Activated CD4-positive, alpha-beta memory T cell treated with anti-CD3 and anti-CD28 coated beads for 36 hours (primary cell): ENCODE results near the gene PDZD2. TPM values are rescaled to one million over a fixed set of nuclear protein-coding genes. Genes with fewer than 3 reads are reported as not detected.
"Not testable (repeated sequence)": the region's sequence is repeated elsewhere in the genome, so short reads cannot be mapped to it uniquely, and the experiment has no call there.

ENCODE experiments used
- CTCF ChIA-PET: fragments of 350-600 bp; sonication (Branson Sonifier 250); formaldehyde crosslinking; loops from one replicate; lab custom pipeline; 2021; ENCODE audit warnings: antibody characterized with exemption, inconsistent platforms; lab: Charles Lee
- POLR2A ChIA-PET: fragments of 350-600 bp; sonication (Branson Sonifier 250); formaldehyde crosslinking; loops from one replicate; lab custom pipeline; 2021; ENCODE audit warnings: antibody characterized with exemption; lab: Charles Lee
- DNase-seq: peaks from one replicate; pipeline ENCODE4 v3.0.0-alpha.2; 2020
- H3K27ac Mint-ChIP-seq: one replicate; pipeline ENCODE4 v1.8.0; 2021; ENCODE audit warnings: mixed read lengths
- H3K27me3 Mint-ChIP-seq: one replicate; pipeline ENCODE4 v1.8.0; 2021; ENCODE audit warnings: mixed read lengths
- H3K36me3 Mint-ChIP-seq: one replicate; pipeline ENCODE4 v1.8.0; 2021; ENCODE audit warnings: mixed read lengths
- H3K4me1 Mint-ChIP-seq: one replicate; pipeline ENCODE4 v1.8.0; 2021; ENCODE audit warnings: low read depth, mixed read lengths
- H3K4me3 Mint-ChIP-seq: one replicate; pipeline ENCODE4 v1.8.0; 2021; ENCODE audit warnings: mild to moderate bottlenecking, mixed read lengths
- H3K9me3 Mint-ChIP-seq: one replicate; pipeline ENCODE4 v1.8.0; 2021; ENCODE audit warnings: mixed read lengths
- intact Hi-C: fragments of 100-400 bp; cut with micrococcal nuclease; formaldehyde crosslinking; loops from one replicate; pipeline ENCODE4 v1.15.1; 2023
- total RNA-seq, 2 experiments: library from RNA; stranded (reverse); gene quantifications; one replicate each; pipeline ENCODE4 v1.2.3, GENCODE V29; 2021

PDZD2 gene
- total RNA-seq: not detected

DNA sequence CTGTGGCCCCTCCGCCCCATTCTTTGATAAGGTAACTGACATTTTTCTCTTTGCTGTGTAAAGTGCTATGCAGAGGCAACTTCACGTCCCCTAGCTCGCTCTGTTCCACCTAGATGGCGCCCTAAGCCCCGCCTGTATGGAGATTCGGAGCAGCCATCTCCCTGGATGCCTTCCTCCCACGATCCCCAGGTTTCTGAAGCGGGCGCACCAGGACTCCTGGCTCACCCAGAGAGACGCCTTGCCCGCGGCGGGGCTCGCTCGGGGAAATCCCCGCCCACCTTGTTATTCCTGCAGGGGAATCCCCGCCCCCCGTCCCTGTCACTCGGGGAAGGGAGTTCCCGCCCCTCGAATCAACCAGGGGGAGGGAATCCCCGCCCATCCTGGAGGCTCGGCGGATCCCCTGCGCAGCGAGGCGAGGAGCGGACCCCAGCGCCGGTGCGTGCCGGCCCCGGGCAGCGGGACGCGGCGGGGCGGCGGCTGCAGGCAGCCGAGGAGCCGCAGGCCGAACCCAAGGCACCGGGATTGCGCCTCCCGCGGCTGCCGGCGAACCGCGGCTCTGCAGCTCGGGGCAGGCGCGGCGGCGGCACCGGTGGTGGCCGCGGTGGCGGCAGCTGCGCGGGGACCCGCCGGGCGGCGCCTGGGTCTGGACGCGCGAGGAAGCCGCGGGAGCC, at the start of gene PDZD2:
TSS of gene PDZD2 (plus strand) at position 384 of the 671 bp plus-strand sequence.
- intact Hi-C loops: no loop called here
- H3K4me1 Mint-ChIP-seq: peaks cover 10% of the 10 kb centered on the region
- peak; percentile 75 for DNase-seq
- peaks cover 12% of the 10 kb centered on the region for H3K27me3 Mint-ChIP-seq
- no peaks in the 10 kb centered on the region for H3K36me3 Mint-ChIP-seq
- H3K27ac Mint-ChIP-seq: no peak within 1 kb of the TSS
- no peaks in the 10 kb centered on the region for H3K9me3 Mint-ChIP-seq
- ChIA-PET CTCF (interaction anchor here (0.7 to 1.6 kb wide), 6 partner anchors 12 to 486 kb away, joined by 3 to 12 read pairs (median 4); partner anchors contain the start of genes C5orf22 and DROSHA), POLR2A (no interaction called here)
- H3K4me3 Mint-ChIP-seq: peak within 1 kb of the TSS; percentile 71

DNA sequence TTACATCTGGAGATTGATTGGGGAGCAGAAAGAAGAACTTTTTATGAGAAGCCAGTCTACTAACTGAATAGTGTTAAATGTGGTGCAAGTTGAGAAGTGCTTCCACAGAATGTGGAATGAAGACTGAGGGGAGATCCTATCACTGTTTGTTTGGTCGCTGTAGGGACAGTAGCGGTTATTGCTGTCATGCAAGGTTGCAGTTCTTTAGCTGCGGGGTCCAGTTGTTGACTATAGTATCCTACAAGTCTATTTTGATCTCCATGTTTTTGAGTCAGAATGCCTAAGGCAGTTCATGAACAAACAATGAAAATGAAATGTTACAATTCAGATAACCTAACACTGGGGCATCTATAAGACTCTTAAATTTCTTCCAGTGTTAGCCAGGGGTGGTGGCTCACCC, 45.3 kb upstream of the PDZD2 start:
- no peak overlapping the region for H3K4me3 Mint-ChIP-seq
- peaks cover 5% of the 10 kb centered on the region for H3K27me3 Mint-ChIP-seq
- no peaks in the 10 kb centered on the region for H3K4me1 Mint-ChIP-seq
- no peak overlapping the region for H3K27ac Mint-ChIP-seq
- POLR2A ChIA-PET: no interaction called here
- no peaks in the 10 kb centered on the region for H3K9me3 Mint-ChIP-seq
- CTCF ChIA-PET: interaction anchor here (0.6 to 0.9 kb wide), 2 partner anchors 44 to 45 kb away, joined by 4 read pairs; partner anchors contain the start of gene PDZD2
- no peak for DNase-seq
- no peaks in the 10 kb centered on the region for H3K36me3 Mint-ChIP-seq
- intact Hi-C loops: no loop called here

DNA sequence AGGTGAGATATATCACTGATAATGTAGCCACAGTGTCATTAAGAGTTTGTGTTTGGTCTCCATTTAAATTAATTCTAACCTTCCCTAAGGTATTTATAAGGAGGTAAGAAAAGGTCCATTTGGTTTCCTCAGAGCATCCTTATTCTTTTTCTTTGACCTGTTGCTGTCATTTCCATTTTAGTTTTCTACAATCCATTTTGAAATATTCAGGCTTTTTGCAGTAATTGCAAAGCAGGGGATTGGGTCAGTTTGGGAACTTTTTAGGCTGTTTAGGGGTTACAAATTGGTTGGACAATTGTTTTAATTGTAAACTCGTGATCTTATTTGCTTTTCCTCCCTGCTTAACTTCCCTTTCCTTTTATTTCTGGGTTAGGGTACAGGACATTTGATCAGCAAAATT, 42.6 kb upstream of the PDZD2 start:
- Mint-ChIP-seq H3K4me1 (no peaks in the 10 kb centered on the region), H3K4me3 (no peak overlapping the region), H3K27ac (no peak overlapping the region), H3K9me3 (no peaks in the 10 kb centered on the region), H3K36me3 (no peaks in the 10 kb centered on the region), H3K27me3 (peaks cover 5% of the 10 kb centered on the region)
- POLR2A ChIA-PET: no interaction called here
- no peak for DNase-seq
- CTCF ChIA-PET: no interaction called here
- intact Hi-C loops: no loop called here

DNA sequence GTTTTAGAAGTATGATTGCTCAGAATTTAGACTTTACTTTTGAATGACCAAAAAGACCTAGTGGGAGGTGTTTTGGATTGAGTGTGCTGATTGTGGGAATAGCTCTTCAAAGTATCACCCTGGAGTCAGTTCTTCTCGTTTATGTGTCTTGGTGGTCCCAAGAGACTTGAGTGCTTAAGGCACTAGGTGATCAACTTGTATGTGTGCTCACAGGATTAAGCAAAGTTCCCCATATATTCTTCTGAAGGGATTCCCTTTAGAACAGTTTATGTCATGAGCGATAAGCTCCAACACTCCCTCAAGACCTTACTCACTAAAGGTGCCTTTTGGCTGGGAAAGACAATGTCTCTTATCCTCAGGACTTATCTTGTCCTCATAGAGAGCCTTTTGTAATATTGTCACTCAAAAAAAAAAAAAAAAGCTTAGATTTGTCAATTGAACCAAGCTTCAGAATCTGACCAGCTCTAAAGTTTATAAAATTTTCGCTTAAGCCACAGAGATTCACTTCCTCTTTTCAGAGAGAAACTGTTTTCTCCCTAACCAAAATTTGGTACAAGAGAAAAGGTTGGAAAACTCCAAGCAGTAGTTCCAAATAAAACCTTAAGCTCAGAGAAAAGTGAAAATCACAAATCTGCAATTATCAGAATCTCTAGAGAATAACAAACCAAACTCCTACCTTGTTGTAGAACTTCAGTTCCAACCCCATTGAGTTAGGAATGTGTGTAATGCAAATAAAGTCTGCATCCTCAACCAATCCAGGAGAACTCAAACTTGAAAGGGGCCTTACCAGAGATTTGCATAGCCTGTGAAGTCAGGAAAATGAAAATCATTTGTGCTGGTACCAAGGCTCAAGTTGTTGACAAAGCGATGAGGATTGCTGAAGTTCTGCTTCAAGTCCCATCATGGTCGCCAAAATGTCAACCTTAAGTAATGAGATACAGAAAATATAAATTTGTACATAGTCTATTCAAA, 40.0 kb upstream of the PDZD2 start:
- H3K27ac Mint-ChIP-seq: no peak overlapping the region
- ChIA-PET POLR2A (no interaction called here), CTCF (interaction anchor here (0.6 to 1.1 kb wide), 6 partner anchors 10 to 494 kb away, joined by 3 to 5 read pairs (median 3); partner anchors contain the start of genes C5orf22 and DROSHA)
- DNase-seq: no peak
- no peak overlapping the region for H3K4me3 Mint-ChIP-seq
- H3K36me3 Mint-ChIP-seq: no peaks in the 10 kb centered on the region
- no peaks in the 10 kb centered on the region for H3K4me1 Mint-ChIP-seq
- intact Hi-C loops: no loop called here
- peaks cover 5% of the 10 kb centered on the region for H3K27me3 Mint-ChIP-seq
- no peaks in the 10 kb centered on the region for H3K9me3 Mint-ChIP-seq

DNA sequence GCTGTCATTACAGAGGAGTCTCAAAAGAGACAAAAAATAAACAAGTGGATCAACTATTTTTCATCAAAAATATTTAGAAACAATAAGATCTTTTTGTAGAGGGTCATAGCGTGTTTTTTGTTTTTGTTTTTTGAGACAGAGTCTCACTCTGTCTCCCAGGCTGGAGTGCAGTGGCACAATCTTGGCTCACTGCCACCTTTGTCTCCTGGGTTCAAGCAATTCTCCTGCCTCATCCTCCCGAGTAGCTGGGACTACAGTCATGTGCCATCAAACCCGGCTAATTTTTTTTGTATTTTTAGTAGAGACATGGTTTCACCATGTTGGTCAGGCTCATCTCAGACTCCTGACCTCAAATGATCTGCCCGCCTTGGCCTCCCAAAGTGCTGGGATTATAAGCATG, 36.6 kb upstream of the PDZD2 start:
- H3K27me3 Mint-ChIP-seq, POLR2A ChIA-PET, CTCF ChIA-PET, DNase-seq, intact Hi-C loops, H3K9me3 Mint-ChIP-seq, H3K4me1 Mint-ChIP-seq, H3K36me3 Mint-ChIP-seq, H3K4me3 Mint-ChIP-seq, H3K27ac Mint-ChIP-seq: not testable (repeated sequence)

DNA sequence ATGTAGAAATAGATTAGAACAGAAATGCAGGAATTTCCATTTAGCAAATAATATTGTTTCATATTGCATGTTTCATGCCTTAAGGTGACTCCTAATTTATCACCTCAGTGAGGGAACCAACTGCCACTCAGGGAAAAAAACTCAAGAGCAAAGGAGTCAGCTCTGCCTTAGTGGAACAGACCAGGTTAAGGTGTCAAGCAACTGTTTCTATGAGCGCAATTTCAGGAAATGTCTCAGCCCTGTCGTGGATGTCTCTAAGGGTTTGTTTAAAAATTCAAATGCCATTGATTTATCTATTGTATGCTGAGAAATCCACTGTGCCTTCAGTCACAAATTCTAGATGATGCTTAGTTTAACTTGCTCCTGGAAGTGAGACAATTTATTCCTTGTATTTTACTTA, 34.7 kb upstream of the PDZD2 start:
- no peaks in the 10 kb centered on the region for H3K9me3 Mint-ChIP-seq
- POLR2A ChIA-PET: no interaction called here
- intact Hi-C loops: no loop called here
- H3K27me3 Mint-ChIP-seq: no peaks in the 10 kb centered on the region
- no peaks in the 10 kb centered on the region for H3K4me1 Mint-ChIP-seq
- CTCF ChIA-PET: no interaction called here
- DNase-seq: no peak
- H3K27ac Mint-ChIP-seq: no peak overlapping the region
- H3K36me3 Mint-ChIP-seq: no peaks in the 10 kb centered on the region
- no peak overlapping the region for H3K4me3 Mint-ChIP-seq

DNA sequence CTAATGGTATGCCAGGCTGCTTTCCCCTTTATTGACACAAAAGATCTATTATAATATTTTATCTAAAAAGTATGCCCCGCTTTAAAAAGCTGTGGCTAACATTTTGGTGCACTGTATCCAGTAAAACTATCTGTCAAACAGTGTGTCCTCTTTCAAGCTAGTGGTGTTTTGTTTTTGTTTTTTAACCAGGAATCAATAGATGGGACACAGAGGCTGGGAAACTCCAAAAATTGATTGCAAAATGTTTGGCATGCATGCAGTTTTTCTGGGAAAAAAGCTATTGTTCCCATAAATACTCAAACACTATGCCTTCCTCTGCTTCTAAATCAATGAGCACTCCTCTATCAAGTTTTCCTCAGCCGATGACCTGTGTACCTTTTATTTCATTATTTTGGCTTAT, 34.3 kb upstream of the PDZD2 start:
- intact Hi-C loops: no loop called here
- DNase-seq: no peak
- no peaks in the 10 kb centered on the region for H3K9me3 Mint-ChIP-seq

DNA sequence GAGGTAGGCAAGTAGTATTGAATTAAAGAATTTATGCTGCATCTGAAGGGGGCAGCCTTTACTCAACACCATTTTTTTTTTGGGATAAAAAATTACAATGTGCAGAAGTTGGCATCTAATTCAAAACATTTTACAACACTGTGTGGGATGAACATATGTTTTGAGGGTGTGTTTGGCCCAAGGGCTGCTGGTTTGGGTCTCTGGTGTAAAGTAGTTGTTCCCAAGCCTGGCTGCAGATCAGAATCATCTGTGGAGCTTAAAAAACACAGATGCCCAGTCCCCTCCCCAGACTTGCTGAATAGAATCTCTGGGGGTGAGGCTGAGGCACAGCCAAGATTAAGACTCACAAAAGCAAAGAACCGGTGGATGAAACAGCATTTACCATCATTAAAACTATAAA, 33.0 kb upstream of the PDZD2 start:
- intact Hi-C loops: no loop called here
- no peak for DNase-seq
- no peaks in the 10 kb centered on the region for H3K36me3 Mint-ChIP-seq
- ChIA-PET POLR2A (no interaction called here), CTCF (no interaction called here)
- H3K27ac Mint-ChIP-seq: no peak overlapping the region
- no peaks in the 10 kb centered on the region for H3K4me1 Mint-ChIP-seq
- H3K9me3 Mint-ChIP-seq: no peaks in the 10 kb centered on the region
- no peak overlapping the region for H3K4me3 Mint-ChIP-seq
- H3K27me3 Mint-ChIP-seq: no peaks in the 10 kb centered on the region

More for the DNA sequence above, 34.3 kb upstream of the PDZD2 start:
- no peaks in the 10 kb centered on the region for H3K4me1 Mint-ChIP-seq
- POLR2A ChIA-PET: interaction anchor here (0.7 kb wide), 1 partner anchor 26 kb away, joined by 3 read pairs; no protein-coding TSS in a partner anchor
- no peak overlapping the region for H3K4me3 Mint-ChIP-seq
- CTCF ChIA-PET: no interaction called here
- H3K36me3 Mint-ChIP-seq: no peaks in the 10 kb centered on the region
- H3K27ac Mint-ChIP-seq: no peak overlapping the region
- H3K27me3 Mint-ChIP-seq: no peaks in the 10 kb centered on the region

DNA sequence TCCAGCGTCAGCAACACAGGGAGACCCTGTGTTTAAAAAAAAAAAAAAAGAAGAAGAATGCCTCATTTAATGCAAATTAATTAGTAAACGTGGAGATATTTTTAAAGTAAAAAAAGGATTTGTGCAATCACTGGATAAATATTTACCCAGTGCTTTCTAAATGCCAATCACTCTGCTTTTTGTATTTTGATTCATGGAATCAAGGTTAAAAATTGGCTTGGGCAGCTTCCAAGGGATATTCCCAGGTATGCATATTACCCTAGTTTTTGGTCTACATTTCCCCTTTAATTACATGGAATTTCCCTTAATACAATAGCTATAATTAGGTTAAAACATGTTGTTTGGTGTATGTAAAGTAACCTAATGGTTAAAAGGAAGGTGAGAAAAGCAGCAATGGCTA, 31.4 kb upstream of the PDZD2 start:
- Mint-ChIP-seq H3K4me1 (no peaks in the 10 kb centered on the region), H3K27ac (no peak overlapping the region), H3K36me3 (no peaks in the 10 kb centered on the region), H3K27me3 (no peaks in the 10 kb centered on the region), H3K9me3 (no peaks in the 10 kb centered on the region), H3K4me3 (no peak overlapping the region)
- ChIA-PET POLR2A (no interaction called here), CTCF (no interaction called here)
- DNase-seq: no peak
- intact Hi-C loops: no loop called here

DNA sequence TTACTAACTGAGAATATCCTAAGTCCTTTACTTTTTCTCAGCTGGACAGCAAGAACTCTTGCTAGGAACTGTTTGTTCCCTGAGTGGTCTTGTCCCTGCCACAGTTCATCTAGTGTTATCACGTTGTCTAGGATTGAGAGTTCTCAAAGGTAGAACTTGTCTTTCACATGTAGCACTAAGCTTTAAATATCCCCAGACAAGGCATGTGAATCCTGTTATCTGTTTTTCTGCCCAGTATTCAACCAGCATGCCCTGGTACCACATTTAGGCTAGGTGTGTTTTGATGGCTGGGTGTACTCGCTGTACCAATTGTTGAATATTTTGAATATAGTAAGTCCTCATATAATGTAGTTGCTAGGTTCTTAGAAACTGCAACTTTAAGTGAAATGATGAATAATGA, 27.9 kb upstream of the PDZD2 start:
- Mint-ChIP-seq H3K27me3 (peaks cover 3% of the 10 kb centered on the region), H3K4me1 (no peaks in the 10 kb centered on the region), H3K4me3 (no peak overlapping the region), H3K27ac (no peak overlapping the region), H3K36me3 (no peaks in the 10 kb centered on the region), H3K9me3 (no peaks in the 10 kb centered on the region)
- POLR2A ChIA-PET: no interaction called here
- CTCF ChIA-PET: no interaction called here
- intact Hi-C loops: no loop called here
- DNase-seq: no peak

DNA sequence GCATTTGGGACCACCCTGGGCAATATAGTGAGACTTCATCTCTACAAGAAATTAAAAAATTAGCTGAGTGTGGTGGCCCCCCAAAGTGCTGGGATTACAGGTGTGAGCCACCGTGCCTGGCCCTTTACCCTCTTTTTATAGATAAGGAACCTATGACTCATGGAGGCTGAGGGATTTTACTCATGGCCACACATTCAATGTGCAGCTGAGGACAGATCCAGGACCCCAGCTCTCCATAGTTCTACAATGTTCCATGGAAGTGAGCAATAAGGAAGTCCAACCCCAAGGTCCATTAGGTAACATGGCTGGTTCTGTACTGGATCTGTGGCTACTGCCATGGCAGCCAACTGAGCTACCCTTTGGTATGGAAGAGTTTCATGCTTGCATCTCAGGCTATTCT, 25.3 kb upstream of the PDZD2 start:
- no peaks in the 10 kb centered on the region for H3K9me3 Mint-ChIP-seq
- H3K27ac Mint-ChIP-seq: no peak overlapping the region
- DNase-seq: no peak
- POLR2A ChIA-PET: no interaction called here
- peaks cover 17% of the 10 kb centered on the region for H3K27me3 Mint-ChIP-seq
- no peaks in the 10 kb centered on the region for H3K4me1 Mint-ChIP-seq
- CTCF ChIA-PET: no interaction called here
- intact Hi-C loops: no loop called here
- H3K36me3 Mint-ChIP-seq: no peaks in the 10 kb centered on the region
- H3K4me3 Mint-ChIP-seq: no peak overlapping the region

DNA sequence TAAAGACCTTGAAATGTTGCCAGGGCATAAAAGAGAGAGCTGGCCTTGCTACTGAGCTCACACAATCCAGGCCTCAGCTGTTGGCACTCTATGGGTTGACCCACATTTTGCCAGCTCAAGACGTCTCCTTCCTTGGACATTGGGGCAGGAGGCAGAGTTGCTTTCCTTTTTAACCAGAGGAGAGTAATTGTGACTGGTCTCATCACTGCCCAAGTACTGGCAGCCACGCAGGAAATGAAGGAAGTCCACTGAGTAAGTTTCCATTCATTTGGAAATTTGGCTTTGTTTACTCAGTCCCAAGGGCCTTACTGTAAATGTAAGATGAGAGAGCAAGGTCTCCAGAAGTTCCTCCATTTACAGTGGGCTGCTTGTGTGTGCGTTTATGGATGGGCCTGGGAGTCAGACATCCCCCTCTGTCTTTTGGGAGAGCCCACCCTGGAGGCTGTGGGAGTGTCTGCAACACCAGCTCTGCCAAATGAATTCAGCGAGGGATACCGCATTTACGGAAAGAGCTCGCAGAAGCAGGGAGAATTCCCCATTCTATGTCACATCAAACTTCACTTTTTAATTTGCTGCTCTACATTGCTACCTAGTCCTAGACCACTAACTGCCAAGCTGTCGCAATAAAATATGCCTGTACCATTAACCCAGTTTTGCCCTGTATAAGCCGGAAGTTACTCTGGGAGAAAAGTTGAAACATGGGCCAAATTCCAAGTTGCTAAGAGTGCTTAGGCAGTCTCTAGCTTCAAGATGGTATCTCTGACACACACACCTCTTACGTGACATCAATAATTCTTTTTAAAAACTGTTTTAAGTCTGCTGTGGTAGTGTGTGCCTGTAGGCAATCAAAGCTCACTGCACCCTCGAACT, 24.5 kb upstream of the PDZD2 start:
- ChIA-PET POLR2A (no interaction called here), CTCF (no interaction called here)
- no peak overlapping the region for H3K4me3 Mint-ChIP-seq
- no peaks in the 10 kb centered on the region for H3K9me3 Mint-ChIP-seq
- H3K27me3 Mint-ChIP-seq: peaks cover 17% of the 10 kb centered on the region
- intact Hi-C loops: no loop called here
- no peak overlapping the region for H3K27ac Mint-ChIP-seq
- H3K36me3 Mint-ChIP-seq: no peaks in the 10 kb centered on the region
- DNase-seq: no peak
- H3K4me1 Mint-ChIP-seq: no peaks in the 10 kb centered on the region
